Activated T-cell treated with anti-CD3 and anti-CD28 coated beads, Interleukin-2, amount 50 U/mL, for 24 hours (primary cell): ENCODE data around the gene MORN2.
A peak's percentile ranks its signal among the peaks of the same experiment; 100 is the strongest.

Experiments
- DNase-seq: peaks from one replicate; pipeline ENCODE4 v3.0.0-alpha.2; 2020
- H3K27ac Mint-ChIP-seq: 2 replicates; pipeline ENCODE4 v1.8.0; 2020; ENCODE audit warnings: mild to moderate bottlenecking, mixed read lengths
- H3K27me3 Mint-ChIP-seq: 2 replicates; pipeline ENCODE4 v1.8.0; 2020; ENCODE audit warnings: mixed read lengths
- H3K36me3 Mint-ChIP-seq: 2 replicates; pipeline ENCODE4 v1.8.0; 2020; ENCODE audit warnings: low read depth, mixed read lengths
- H3K4me1 Mint-ChIP-seq: 2 replicates; pipeline ENCODE4 v1.8.0; 2020; ENCODE audit warnings: low read depth, mixed read lengths
- H3K4me3 Mint-ChIP-seq: 2 replicates; pipeline ENCODE4 v1.8.0; 2020; ENCODE audit warnings: mild to moderate bottlenecking, moderate library complexity, mixed read lengths
- H3K9me3 Mint-ChIP-seq: 2 replicates; pipeline ENCODE4 v1.8.0; 2020; ENCODE audit warnings: mixed read lengths

The MORN2 gene

DNA sequence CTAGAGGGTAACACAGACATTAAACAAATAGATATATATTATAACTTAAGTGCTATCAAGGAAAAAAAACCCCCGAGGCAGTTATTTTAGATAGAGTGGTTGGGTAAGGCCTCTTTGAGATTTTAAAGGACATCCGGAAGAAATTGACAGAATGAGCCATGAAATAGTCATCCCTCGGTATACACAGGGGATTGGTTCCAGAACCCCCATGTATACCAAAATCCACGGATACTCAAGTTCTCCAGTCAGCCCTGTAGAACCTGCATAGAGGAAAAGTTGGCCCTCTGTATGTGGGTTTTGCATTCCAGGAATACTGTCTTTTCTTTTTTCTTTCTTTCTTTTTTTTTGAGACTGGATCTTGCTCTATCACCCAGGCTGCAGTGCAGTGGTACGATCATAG, 2.0 kb upstream of the MORN2 start:
- Mint-ChIP-seq H3K27me3 (no peaks in the 10 kb centered on the region), H3K4me3 (no peak overlapping the region), H3K27ac (no peak overlapping the region), H3K36me3 (peaks cover 26% of the 10 kb centered on the region), H3K4me1 (peaks cover 23% of the 10 kb centered on the region), H3K9me3 (peaks cover 11% of the 10 kb centered on the region)
- no peak for DNase-seq

DNA sequence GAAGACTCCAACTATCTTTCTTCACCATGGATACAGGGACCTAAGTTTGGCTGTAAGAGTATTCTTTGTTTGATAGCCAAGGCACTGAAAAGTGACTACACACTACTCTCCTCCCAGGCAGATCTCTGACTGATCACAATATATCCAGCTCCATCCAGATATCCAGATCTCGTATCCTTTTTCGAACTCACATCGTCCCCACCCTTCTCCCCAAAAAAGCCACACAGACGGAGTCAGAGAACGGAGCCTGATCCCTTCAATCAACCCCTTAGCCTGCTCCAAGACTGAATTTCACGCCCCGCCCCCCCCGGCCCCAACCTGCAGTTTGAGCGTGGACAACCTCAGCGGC, 575 bp upstream of the MORN2 start:
- Mint-ChIP-seq H3K9me3 (peaks cover 11% of the 10 kb centered on the region), H3K27ac (peak overlapping the region; percentile 93)

DNA sequence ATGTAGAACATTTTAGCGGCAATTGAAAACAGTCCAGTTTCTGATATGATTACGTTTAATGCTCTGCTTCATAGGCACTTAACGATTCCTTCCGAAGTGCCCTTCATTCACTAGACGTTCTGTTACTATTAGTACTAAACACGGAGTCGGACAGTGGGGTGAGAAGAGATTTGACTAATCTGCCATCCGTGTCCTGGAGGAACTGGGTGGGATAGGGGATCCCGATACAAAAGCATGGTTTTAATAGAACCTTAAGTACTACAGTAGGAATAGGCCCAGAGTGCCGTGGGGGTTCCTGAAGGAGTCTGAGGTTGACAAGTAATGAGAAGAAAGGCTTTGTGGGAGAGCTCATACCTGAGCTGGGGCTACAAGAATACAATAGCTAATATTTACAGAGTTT, 631 bp downstream of the MORN2 start:
- Mint-ChIP-seq H3K9me3 (peaks cover 10% of the 10 kb centered on the region), H3K27ac (peak overlapping the region; percentile 93), H3K4me1 (peaks cover 23% of the 10 kb centered on the region), H3K4me3 (peak overlapping the region; percentile 90), H3K27me3 (no peaks in the 10 kb centered on the region), H3K36me3 (peaks cover 20% of the 10 kb centered on the region)
- no peak for DNase-seq

More for the DNA sequence above, 575 bp upstream of the MORN2 start:
- H3K4me3 Mint-ChIP-seq = peak overlapping the region; percentile 90
- no peak for DNase-seq
- H3K27me3 Mint-ChIP-seq = no peaks in the 10 kb centered on the region
- H3K36me3 Mint-ChIP-seq = peaks cover 22% of the 10 kb centered on the region
- H3K4me1 Mint-ChIP-seq = peaks cover 23% of the 10 kb centered on the region

DNA sequence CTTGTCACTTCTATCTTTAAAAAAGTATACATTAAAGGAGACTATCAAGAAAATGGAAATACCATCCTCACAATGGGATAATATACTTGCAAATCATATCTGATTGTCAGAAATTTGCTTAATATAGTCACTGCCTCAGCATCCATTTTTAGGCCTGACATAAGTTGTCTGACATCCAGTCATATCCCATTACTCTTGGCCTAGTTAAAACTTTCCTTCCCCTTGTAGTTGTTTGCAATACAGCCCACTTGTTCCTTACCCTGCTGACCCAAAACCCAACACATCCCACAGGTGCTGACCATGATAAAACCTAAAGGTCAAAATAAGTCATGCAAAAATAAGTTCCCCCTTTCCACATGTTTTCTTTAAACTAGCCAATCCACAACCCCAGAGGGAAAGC, 10.3 kb downstream of the MORN2 start:
- Mint-ChIP-seq H3K4me1 (no peaks in the 10 kb centered on the region), H3K4me3 (no peak overlapping the region), H3K27me3 (no peaks in the 10 kb centered on the region)

DNA sequence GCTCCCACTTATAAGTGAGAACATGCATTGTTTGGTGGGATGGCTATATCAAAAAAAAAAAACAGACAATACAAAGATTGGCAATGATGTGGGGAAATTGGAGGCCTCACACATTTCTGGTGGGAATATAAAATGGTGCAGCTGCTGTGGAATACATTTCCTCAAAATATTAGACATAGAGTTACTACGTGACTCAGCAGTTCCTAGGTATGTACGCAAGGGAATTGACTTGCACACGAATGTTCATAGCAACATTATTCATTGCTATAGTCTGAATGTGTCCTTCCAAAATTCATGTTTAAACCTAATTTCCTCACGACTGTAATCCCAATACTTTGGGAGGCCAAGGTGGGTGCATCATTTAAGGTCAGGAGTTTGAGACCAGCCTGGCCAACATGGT, 11.6 kb downstream of the MORN2 start:
- no peaks in the 10 kb centered on the region for H3K27me3 Mint-ChIP-seq
- peaks cover 3% of the 10 kb centered on the region for H3K36me3 Mint-ChIP-seq
- H3K27ac Mint-ChIP-seq = no peak overlapping the region
- no peak overlapping the region for H3K4me3 Mint-ChIP-seq
- no peak for DNase-seq
- no peaks in the 10 kb centered on the region for H3K4me1 Mint-ChIP-seq
- no peaks in the 10 kb centered on the region for H3K9me3 Mint-ChIP-seq

More for the DNA sequence above, 10.3 kb downstream of the MORN2 start:
- Mint-ChIP-seq H3K27ac (no peak overlapping the region), H3K9me3 (no peaks in the 10 kb centered on the region), H3K36me3 (peaks cover 3% of the 10 kb centered on the region)
- DNase-seq = no peak

DNA sequence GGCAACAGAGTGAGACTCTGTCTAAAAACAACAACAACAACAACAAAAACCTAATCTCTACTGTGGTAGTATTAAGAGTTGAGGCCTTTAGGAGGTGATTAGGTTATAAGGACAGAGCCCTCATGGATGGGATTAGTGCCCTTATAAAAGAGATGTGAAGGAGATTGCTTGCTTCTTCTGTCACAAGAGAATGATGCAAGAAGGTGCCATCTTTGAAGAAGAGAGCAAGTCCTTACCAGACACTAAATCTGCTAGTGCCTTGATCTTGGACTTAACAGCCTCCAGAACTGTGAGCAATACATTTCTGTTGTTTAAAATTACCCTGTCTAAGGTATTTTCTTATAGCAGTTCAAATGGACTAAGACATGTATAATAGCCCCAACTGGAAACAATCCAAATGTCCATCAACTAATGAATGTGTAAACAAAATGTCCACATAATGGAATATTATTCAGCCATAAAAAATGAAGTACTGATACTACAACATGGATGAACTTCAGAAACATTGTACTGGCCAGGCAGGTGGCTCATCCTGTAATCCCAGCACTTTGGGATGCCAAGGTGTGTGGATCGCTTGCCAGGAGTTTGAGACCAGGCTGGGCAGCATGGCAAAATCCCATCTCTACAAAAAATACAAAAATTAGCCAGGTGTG, 12.3 kb downstream of the MORN2 start:
- DNase-seq = no peak
- peaks cover 4% of the 10 kb centered on the region for H3K4me1 Mint-ChIP-seq
- H3K36me3 Mint-ChIP-seq = peaks cover 1% of the 10 kb centered on the region
- H3K27me3 Mint-ChIP-seq = no peaks in the 10 kb centered on the region
- no peak overlapping the region for H3K4me3 Mint-ChIP-seq
- no peaks in the 10 kb centered on the region for H3K9me3 Mint-ChIP-seq
- H3K27ac Mint-ChIP-seq = no peak overlapping the region

DNA sequence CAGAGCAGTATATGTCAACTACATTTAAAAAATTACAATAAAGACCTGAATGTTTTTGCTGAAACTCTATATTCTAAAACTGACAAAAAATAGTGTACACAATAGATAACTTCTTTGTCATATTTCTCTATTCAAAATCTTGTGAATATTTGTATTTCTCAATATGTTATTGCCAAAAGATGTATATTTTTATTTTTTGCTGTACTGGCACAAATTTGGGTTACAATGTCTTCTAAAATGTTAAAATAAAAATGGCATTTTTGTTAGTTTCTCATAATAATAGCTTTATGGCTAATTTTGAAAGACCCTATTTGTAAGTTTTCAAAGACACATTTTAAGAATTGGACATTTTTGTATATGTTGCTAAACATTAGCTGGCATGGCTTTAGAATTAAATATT, 13.3 kb downstream of the MORN2 start:
- no peak for DNase-seq
- no peaks in the 10 kb centered on the region for H3K9me3 Mint-ChIP-seq
- no peak overlapping the region for H3K4me3 Mint-ChIP-seq
- H3K36me3 Mint-ChIP-seq = no peaks in the 10 kb centered on the region
- peaks cover 4% of the 10 kb centered on the region for H3K4me1 Mint-ChIP-seq
- no peaks in the 10 kb centered on the region for H3K27me3 Mint-ChIP-seq
- H3K27ac Mint-ChIP-seq = no peak overlapping the region

DNA sequence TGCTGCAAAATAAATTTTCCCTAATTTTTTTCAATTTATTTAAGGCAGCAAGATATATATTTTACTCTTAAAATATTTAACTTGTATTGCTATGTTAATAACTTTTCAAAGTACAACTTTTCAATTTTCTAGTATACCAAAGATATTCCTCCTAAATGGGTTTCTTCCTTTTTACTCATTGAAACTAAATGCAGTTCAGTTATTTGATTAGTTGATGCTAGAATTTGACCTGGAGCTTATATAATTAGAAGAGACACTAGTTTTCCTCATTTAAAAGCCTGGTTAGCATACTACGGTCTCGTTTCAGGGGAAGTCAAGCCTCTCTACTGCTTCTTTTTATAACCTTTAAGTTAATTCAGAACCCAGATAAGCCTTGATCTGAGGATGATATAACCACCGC, 13.8 kb downstream of the MORN2 start, which contains the start of gene ARHGEF33:
ARHGEF33 (plus strand) TSS at position 301 of the 400 bp plus-strand sequence. CDS start 29,573 bp downstream, outside the sequence.
- H3K4me3 Mint-ChIP-seq = no peak within 1 kb of the TSS
- H3K27me3 Mint-ChIP-seq = no peaks in the 10 kb centered on the region
- no peaks in the 10 kb centered on the region for H3K9me3 Mint-ChIP-seq
- no peak for DNase-seq
- H3K36me3 Mint-ChIP-seq = no peaks in the 10 kb centered on the region
- no peak within 1 kb of the TSS for H3K27ac Mint-ChIP-seq
- peaks cover 4% of the 10 kb centered on the region for H3K4me1 Mint-ChIP-seq

DNA sequence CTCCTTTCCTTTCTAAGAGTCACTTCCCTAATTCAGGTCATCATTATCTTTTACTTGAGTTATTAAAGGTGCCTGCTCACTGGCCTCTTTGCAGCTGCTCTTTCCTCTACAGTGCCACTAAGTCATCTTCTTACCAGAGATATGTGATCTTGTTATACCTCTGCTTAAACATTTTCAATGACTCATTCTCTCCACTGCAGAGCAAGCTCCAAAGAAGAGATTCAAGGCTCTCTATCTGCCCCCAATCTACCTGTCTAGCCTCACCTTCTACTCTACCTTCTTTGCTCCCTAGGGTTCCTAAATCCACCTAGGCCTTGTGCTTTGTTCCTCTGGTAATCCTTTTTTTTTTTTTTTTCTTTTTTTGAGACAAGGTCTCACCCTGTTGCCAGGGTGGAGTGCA, 17.0 kb downstream of the MORN2 start:
- H3K36me3 Mint-ChIP-seq = no peaks in the 10 kb centered on the region
- H3K9me3 Mint-ChIP-seq = no peaks in the 10 kb centered on the region
- H3K27me3 Mint-ChIP-seq = peaks cover 2% of the 10 kb centered on the region
- no peak overlapping the region for H3K4me3 Mint-ChIP-seq
- H3K4me1 Mint-ChIP-seq = peaks cover 4% of the 10 kb centered on the region
- no peak for DNase-seq
- H3K27ac Mint-ChIP-seq = no peak overlapping the region

DNA sequence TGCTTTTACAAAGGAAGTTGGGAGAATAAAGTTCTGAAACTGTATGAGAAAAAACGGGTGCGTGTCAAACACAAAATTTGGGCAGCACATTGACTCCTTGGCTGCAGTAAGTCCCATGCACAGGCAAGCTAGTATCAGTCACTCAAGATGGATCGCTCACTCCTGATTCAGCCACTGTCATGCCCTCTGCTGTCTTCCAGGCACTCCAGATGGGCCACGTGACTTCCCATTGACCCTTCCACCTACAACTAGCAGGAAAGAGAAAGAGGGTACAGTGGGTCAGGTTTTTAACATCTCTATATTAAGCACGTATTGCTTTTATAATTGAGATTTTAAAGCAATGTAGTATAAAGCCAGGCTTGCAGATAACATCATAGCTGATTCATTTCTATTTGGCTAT, 22.5 kb downstream of the MORN2 start:
- H3K9me3 Mint-ChIP-seq = no peaks in the 10 kb centered on the region
- no peak for DNase-seq
- no peak overlapping the region for H3K27ac Mint-ChIP-seq
- H3K36me3 Mint-ChIP-seq = no peaks in the 10 kb centered on the region
- H3K4me3 Mint-ChIP-seq = no peak overlapping the region
- peaks cover 4% of the 10 kb centered on the region for H3K27me3 Mint-ChIP-seq
- no peaks in the 10 kb centered on the region for H3K4me1 Mint-ChIP-seq

DNA sequence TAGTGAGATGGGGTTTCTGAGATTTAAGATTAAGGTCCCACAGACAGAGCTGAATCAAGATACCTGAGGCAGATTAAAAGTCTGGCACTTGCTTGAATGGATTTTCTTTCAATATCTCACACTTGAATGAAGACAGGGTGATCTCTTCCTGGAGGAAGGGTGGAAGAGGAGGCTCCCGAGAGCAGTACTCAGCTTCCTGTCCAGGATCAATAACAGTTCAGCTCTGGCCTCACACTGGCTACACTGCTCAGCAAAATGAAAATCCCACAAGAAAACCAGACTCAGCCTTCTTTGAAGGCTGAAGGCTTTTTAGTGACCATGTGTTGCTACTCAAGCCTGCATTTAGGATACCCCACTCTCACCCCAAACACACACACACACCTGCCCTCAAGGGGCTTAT, 24.9 kb downstream of the MORN2 start:
- DNase-seq = no peak
- H3K36me3 Mint-ChIP-seq = no peaks in the 10 kb centered on the region
- no peak overlapping the region for H3K27ac Mint-ChIP-seq
- H3K27me3 Mint-ChIP-seq = peaks cover 4% of the 10 kb centered on the region
- no peaks in the 10 kb centered on the region for H3K9me3 Mint-ChIP-seq
- H3K4me3 Mint-ChIP-seq = no peak overlapping the region
- H3K4me1 Mint-ChIP-seq = no peaks in the 10 kb centered on the region

DNA sequence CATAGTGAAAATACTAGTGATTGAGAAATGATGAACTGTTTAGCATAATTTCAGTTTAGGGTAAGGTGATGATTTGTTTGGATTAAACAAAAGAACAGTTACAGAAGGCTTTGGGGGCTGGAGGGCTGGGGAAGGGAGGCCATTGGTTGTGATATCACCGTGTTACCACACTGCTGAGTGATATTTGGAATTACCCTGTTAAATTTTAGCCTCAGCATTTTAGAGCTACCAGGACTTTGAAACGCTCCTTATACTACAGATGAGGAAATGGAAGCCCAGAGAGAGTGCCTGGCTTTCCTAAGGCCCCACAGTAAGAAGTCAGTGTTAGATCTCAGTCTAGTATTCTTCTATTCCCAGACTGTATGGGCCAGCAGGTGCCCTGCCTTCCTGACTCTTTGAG, 29.5 kb downstream of the MORN2 start:
- no peaks in the 10 kb centered on the region for H3K9me3 Mint-ChIP-seq
- no peak overlapping the region for H3K27ac Mint-ChIP-seq
- no peaks in the 10 kb centered on the region for H3K27me3 Mint-ChIP-seq
- no peak overlapping the region for H3K4me3 Mint-ChIP-seq
- no peak for DNase-seq
- H3K4me1 Mint-ChIP-seq = peaks cover 17% of the 10 kb centered on the region
- no peaks in the 10 kb centered on the region for H3K36me3 Mint-ChIP-seq

DNA sequence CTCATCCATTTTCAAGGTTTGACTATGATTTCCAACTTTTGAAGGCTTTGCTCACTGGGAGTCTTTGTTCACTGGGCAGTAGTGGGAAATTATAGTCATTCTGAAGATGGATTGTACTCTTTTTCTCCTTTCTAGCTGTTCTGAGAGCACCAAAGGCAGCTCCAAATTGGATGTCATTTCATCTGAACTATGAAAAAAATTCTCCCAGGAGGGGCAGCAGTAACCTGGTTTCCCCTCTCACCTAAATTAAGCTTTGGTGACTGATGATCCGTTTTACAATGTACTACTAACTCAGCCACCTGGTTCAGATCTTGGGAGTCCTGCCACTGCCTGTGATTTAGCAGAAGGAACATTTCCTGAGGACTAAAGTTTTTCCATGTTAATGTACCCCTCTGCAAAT, 31.5 kb downstream of the MORN2 start:
- Mint-ChIP-seq H3K27me3 (no peaks in the 10 kb centered on the region), H3K4me3 (no peak overlapping the region), H3K9me3 (no peaks in the 10 kb centered on the region), H3K36me3 (no peaks in the 10 kb centered on the region), H3K27ac (peak overlapping the region; percentile 88), H3K4me1 (peaks cover 17% of the 10 kb centered on the region)
- DNase-seq = no peak

DNA sequence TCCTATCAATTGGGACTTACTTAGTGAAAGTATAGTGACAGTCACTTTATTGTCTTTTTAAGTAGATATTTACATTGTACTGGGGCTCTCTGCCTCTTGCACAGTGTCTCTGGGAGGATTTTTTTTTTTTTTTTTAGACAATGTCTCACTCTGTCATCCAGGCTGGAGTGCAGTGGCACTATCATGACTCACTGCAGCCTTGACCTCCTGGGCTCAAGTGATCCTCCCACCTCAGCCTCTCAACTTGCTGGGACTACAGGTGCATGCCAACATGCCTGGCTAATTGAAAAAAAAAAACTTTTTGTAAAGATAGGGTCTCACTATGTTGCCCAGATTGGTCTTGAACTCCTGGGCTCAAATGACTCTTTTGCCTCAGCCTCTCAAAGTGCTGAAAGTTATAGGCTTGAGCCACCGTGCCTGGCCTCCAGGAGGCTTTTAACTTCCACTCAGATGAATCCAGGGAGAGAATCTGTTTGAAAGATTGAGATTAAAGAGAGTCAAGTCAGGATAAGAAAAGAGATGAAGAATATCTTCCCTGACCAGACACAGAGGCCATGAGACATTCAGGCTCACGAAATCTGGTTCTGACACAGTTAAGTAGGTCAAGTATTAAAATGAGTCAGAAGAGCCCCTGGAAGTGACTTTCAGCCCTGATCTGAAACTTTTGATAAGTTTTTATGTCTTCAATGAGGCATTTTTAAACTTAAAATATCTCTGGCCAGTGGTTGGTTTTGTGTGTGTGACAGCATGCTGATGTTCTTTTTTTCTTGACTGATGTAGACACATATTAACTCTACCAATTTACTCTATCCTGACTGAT, 32.2 kb downstream of the MORN2 start:
- no peaks in the 10 kb centered on the region for H3K27me3 Mint-ChIP-seq
- H3K9me3 Mint-ChIP-seq = no peaks in the 10 kb centered on the region
- H3K27ac Mint-ChIP-seq = peak overlapping the region; percentile 88
- no peak for DNase-seq
- H3K4me1 Mint-ChIP-seq = peaks cover 17% of the 10 kb centered on the region
- no peaks in the 10 kb centered on the region for H3K36me3 Mint-ChIP-seq
- H3K4me3 Mint-ChIP-seq = peak overlapping the region; percentile 21

DNA sequence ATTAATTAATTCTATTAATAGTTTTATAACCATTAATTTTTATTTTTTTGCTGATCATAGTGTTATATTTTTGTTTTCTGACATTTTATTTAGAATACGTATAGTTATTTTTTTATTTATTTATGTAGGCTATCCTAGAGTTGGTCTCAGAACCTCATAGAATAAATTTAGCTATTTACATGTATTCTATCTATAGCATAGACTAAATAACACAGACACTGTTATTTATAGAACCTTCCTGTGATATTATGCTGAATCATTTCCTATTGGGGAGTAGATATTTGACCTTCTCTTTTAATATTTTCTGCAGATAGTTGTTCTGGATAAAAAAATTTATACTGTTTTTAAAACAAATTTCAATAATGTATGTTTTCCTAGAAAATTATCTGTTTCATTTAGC, 34.1 kb downstream of the MORN2 start:
- DNase-seq = no peak
- H3K27me3 Mint-ChIP-seq = no peaks in the 10 kb centered on the region
- no peaks in the 10 kb centered on the region for H3K9me3 Mint-ChIP-seq
- no peak overlapping the region for H3K27ac Mint-ChIP-seq
- H3K4me3 Mint-ChIP-seq = no peak overlapping the region
- H3K36me3 Mint-ChIP-seq = no peaks in the 10 kb centered on the region
- peaks cover 17% of the 10 kb centered on the region for H3K4me1 Mint-ChIP-seq
